IMR-90 (cell line): Measurements from ENCODE around the gene C21orf91. TPM values are rescaled to one million over a fixed set of nuclear protein-coding genes. Genes with fewer than 3 reads are reported as not detected.

ENCODE experiments used
- ATAC-seq: fragments of 200-7000 bp; cut with Tn5 transposase; 2 replicates; pipeline ENCODE4 v1.9.1; 2020; ENCODE audit warnings: low read depth, mild to moderate bottlenecking, moderate library complexity
- BruUV-seq: library from RNA; stranded (reverse); fragments of 400-500 nt; replicated peaks from 2 replicates; lab custom pipeline; 2021; lab: Mats Ljungman, UMichigan
- CTCF ChIA-PET: fragments of 300-600 bp; formaldehyde crosslinking; extraction: SDS; loops from one replicate; lab custom pipeline; 2021; ENCODE audit warnings: antibody characterized with exemption; lab: Yijun Ruan, JAX
- POLR2A ChIA-PET: fragments of 300-600 bp; sonication (Branson Sonifier 250); formaldehyde crosslinking; loops from one replicate; lab custom pipeline; 2022; ENCODE audit warnings: antibody characterized with exemption; ENCODE audit not compliant: unreplicated experiment; lab: Charles Lee
- DNase-seq: peaks from one replicate; pipeline ENCODE4 v3.0.0; 2013
- H2AFZ ChIP-seq: replicated peaks from 2 replicates; pipeline ENCODE3; 2013; ENCODE audit warnings: low read length, mild to moderate bottlenecking; ENCODE audit not compliant: poor library complexity
- H2AK5ac ChIP-seq: 2 replicates; pipeline ENCODE4 v1.6.1; 2013; ENCODE audit warnings: low read depth, low read length, inconsistent platforms
- H2AK9ac ChIP-seq: replicated peaks from 2 replicates; pipeline ENCODE3; 2013; ENCODE audit warnings: mild to moderate bottlenecking, low read depth, low read length, moderate library complexity; ENCODE audit not compliant: poor library complexity
- H2BK120ac ChIP-seq: 2 replicates; pipeline ENCODE4 v1.6.1; 2013; ENCODE audit warnings: low read depth, low read length, inconsistent platforms
- H2BK15ac ChIP-seq: 3 replicates; pipeline ENCODE4 v1.6.1; 2013; ENCODE audit warnings: low read depth, low read length, inconsistent platforms
- H2BK20ac ChIP-seq: 2 replicates; pipeline ENCODE4 v1.6.1; 2013; ENCODE audit warnings: low read depth, mild to moderate bottlenecking, inconsistent platforms, low read length, moderate library complexity
- H2BK5ac ChIP-seq: 2 replicates; pipeline ENCODE4 v1.6.1; 2013; ENCODE audit warnings: mild to moderate bottlenecking, low read depth, low read length, inconsistent platforms; ENCODE audit not compliant: poor library complexity, severe bottlenecking
- H3K14ac ChIP-seq: replicated peaks from 2 replicates; pipeline ENCODE4 v1.6.1; 2013; ENCODE audit warnings: low read depth, low read length, inconsistent platforms
- H3K18ac ChIP-seq: 2 replicates; pipeline ENCODE4 v1.6.1; 2013; ENCODE audit warnings: low read depth, low read length, control low read depth
- H3K23ac ChIP-seq: 2 replicates; pipeline ENCODE4 v1.6.1; 2013; ENCODE audit warnings: low read depth, low read length, inconsistent platforms
- H3K27ac ChIP-seq: 2 replicates; pipeline ENCODE4 v1.5.1; 2013; ENCODE audit warnings: mild to moderate bottlenecking, control low read depth, low read length; ENCODE audit not compliant: insufficient read depth
- H3K27me3 ChIP-seq: 2 replicates; pipeline ENCODE4 v1.6.1; 2013; ENCODE audit warnings: low read length; ENCODE audit not compliant: control insufficient read depth, insufficient read depth
- H3K36me3 ChIP-seq: 2 replicates; pipeline ENCODE4 v1.6.1; 2013; ENCODE audit warnings: low read length, mixed read lengths; ENCODE audit not compliant: control insufficient read depth, insufficient read depth
- H3K4ac ChIP-seq: 2 replicates; pipeline ENCODE4 v1.6.1; 2013; ENCODE audit warnings: low read depth, low read length, inconsistent platforms
- H3K4me1 ChIP-seq: 2 replicates; pipeline ENCODE4 v1.6.1; 2013; ENCODE audit warnings: low read length, mixed read lengths; ENCODE audit not compliant: control insufficient read depth, insufficient read depth
- H3K4me2 ChIP-seq: 2 replicates; pipeline ENCODE4 v1.6.1; 2013; ENCODE audit warnings: low read depth, mild to moderate bottlenecking, control low read depth, low read length, moderate library complexity
- H3K4me3 ChIP-seq: 2 replicates; pipeline ENCODE4 v1.5.1; 2013; ENCODE audit warnings: low read depth, mild to moderate bottlenecking, control low read depth, low read length, moderate library complexity; ENCODE audit not compliant: insufficient read depth
- H3K56ac ChIP-seq: 2 replicates; pipeline ENCODE4 v1.6.1; 2013; ENCODE audit warnings: low read length, inconsistent platforms; ENCODE audit not compliant: insufficient read depth; ENCODE audit errors: extremely low read depth
- H3K79me1 ChIP-seq, 2 experiments: 2 replicates each; pipeline ENCODE4 v1.6.1; 2013; ENCODE audit warnings: low read length in 2 of 2, inconsistent platforms in 1 of 2, low read depth in 1 of 2
- H3K9ac ChIP-seq: 2 replicates; pipeline ENCODE4 v1.6.1; 2013; ENCODE audit warnings: low read depth, low read length, control low read depth
- H3K9me1 ChIP-seq: 2 replicates; pipeline ENCODE4 v1.6.1; 2013; ENCODE audit warnings: low read length, inconsistent platforms; ENCODE audit not compliant: insufficient read depth
- H3K9me3 ChIP-seq: 2 replicates; pipeline ENCODE4 v1.6.1; 2013; ENCODE audit warnings: low read length; ENCODE audit not compliant: control insufficient read depth, insufficient read depth
- H4K20me1 ChIP-seq: 2 replicates; pipeline ENCODE4 v1.6.1; 2013; ENCODE audit warnings: low read length, inconsistent platforms; ENCODE audit not compliant: insufficient read depth
- H4K5ac ChIP-seq: 2 replicates; pipeline ENCODE4 v1.6.1; 2013; ENCODE audit warnings: mild to moderate bottlenecking, low read depth, low read length, control low read depth
- H4K8ac ChIP-seq, 2 experiments: 2 replicates each; pipeline ENCODE4 v1.6.1; 2013; ENCODE audit warnings: low read depth in 2 of 2, low read length in 2 of 2, control low read depth in 1 of 2, inconsistent platforms in 1 of 2
- H4K91ac ChIP-seq: 2 replicates; pipeline ENCODE4 v1.6.1; 2013; ENCODE audit warnings: low read depth, low read length, inconsistent platforms; ENCODE audit not compliant: insufficient read depth
- BHLHE40 ChIP-seq: fragments of 150-350 bp; IDR thresholded peaks from 2 replicates; pipeline ENCODE4 v1.6.1; 2016; ENCODE audit warnings: mild to moderate bottlenecking, low read depth, low read length
- CEBPB ChIP-seq: IDR thresholded peaks from 2 replicates; pipeline ENCODE4 v1.6.1; 2012; ENCODE audit warnings: low read depth, low read length, improper control_type of control experiment
- CHD1 ChIP-seq: IDR thresholded peaks from 2 replicates; pipeline ENCODE4 v1.6.1; 2012; ENCODE audit warnings: low read depth, low read length, improper control_type of control experiment
- ELK1 ChIP-seq: fragments of 150-350 bp; IDR thresholded peaks from 2 replicates; pipeline ENCODE4 v1.6.1; 2016; ENCODE audit warnings: low read depth, mild to moderate bottlenecking, low read length, moderate library complexity, borderline replicate concordance
- FOS ChIP-seq: fragments of 150-350 bp; IDR thresholded peaks from 2 replicates; pipeline ENCODE4 v1.6.1; 2016; ENCODE audit warnings: low read depth, low read length
- MAFK ChIP-seq: IDR thresholded peaks from 2 replicates; pipeline ENCODE4 v1.6.1; 2012; ENCODE audit warnings: low read depth, low read length, improper control_type of control experiment
- MAZ ChIP-seq: IDR thresholded peaks from 2 replicates; pipeline ENCODE4 v1.6.1; 2012; ENCODE audit warnings: low read depth, mild to moderate bottlenecking, low read length, improper control_type of control experiment, moderate library complexity, borderline replicate concordance
- MXI1 ChIP-seq: IDR thresholded peaks from 2 replicates; pipeline ENCODE4 v1.6.1; 2012; ENCODE audit warnings: low read depth, mild to moderate bottlenecking, low read length, moderate library complexity, borderline replicate concordance
- NFE2L2 ChIP-seq: fragments of 150-350 bp; IDR thresholded peaks from 2 replicates; pipeline ENCODE4 v1.6.1; 2016; ENCODE audit warnings: low read depth, mild to moderate bottlenecking, low read length
- POLR2A ChIP-seq: IDR thresholded peaks from 2 replicates; pipeline ENCODE4 v1.6.1; 2012; ENCODE audit warnings: mild to moderate bottlenecking, low read depth, low read length
- RAD21 ChIP-seq: IDR thresholded peaks from 2 replicates; pipeline ENCODE4 v1.6.1; 2012; ENCODE audit warnings: low read length, improper control_type of control experiment
- RCOR1 ChIP-seq: IDR thresholded peaks from 2 replicates; pipeline ENCODE4 v1.6.1; 2012; ENCODE audit warnings: mild to moderate bottlenecking, low read length, improper control_type of control experiment; ENCODE audit not compliant: insufficient replicate concordance
- RFX5 ChIP-seq: IDR thresholded peaks from 2 replicates; pipeline ENCODE4 v1.8.0; 2012; ENCODE audit warnings: low read depth, mild to moderate bottlenecking, low read length, moderate library complexity
- SMC3 ChIP-seq: fragments of 150-350 bp; IDR thresholded peaks from 2 replicates; pipeline ENCODE4 v1.6.1; 2016; ENCODE audit warnings: low read depth, mild to moderate bottlenecking, antibody characterized with exemption, low read length, moderate library complexity
- USF2 ChIP-seq: fragments of 150-350 bp; IDR thresholded peaks from 2 replicates; pipeline ENCODE4 v1.6.1; 2017; ENCODE audit warnings: mild to moderate bottlenecking, antibody characterized with exemption, low read length, low read depth
- WGBS, 2 experiments: methylation state at CpG; one replicate each; pipeline versions ENCODE4 v1.1.5 to v1.1.7; 2013; ENCODE audit warnings: missing lambda C conversion rate in 2 of 2; ENCODE audit not compliant: insufficient read length in 1 of 2; ENCODE audit errors: extremely low coverage in 2 of 2; 5-methylcytosine and 5-hydroxymethylcytosine counted together
- dilution Hi-C: fragments of 300-500 bp; cut with HindIII; formaldehyde crosslinking; loops from one replicate; pipeline ENCODE4 v1.14.3; 2018; ENCODE audit warnings: low sequenced_read_pairs; ENCODE audit not compliant: unreplicated experiment
- in situ Hi-C: fragments of 300-500 bp; cut with MboI; formaldehyde crosslinking; loops from 3 replicates; pipeline ENCODE4 v1.14.3; 2019; ENCODE audit warnings: low sequenced_read_pairs, inconsistent platforms, mixed read lengths
- intact Hi-C: fragments of 100-400 bp; cut with micrococcal nuclease; formaldehyde crosslinking; loops from 2 replicates; pipeline ENCODE4 v1.10.0; 2022
- polyA plus RNA-seq, 3 experiments: library from polyadenylated mRNA; depleted of rRNA; stranded (reverse); fragments of >200 nt; gene quantifications; 2 replicates each; pipeline ENCODE4 v1.2.3, GENCODE V29; 2012; ENCODE audit warnings: low replicate concordance in 1 of 3
- total RNA-seq: library from RNA; depleted of rRNA; stranded (reverse); fragments of >200 nt; gene quantifications from 2 replicates; pipeline ENCODE4 v1.2.3, GENCODE V29; 2012

C21orf91 gene
- total and polyA plus RNA-seq, 2 of the 4 experiments (the other 2 are of a cell fraction), result 3.7 to 9.3 TPM

- Histone ChIP-seq H3K4me3 (no peak overlapping the region), H3K79me1 (no peaks in the 10 kb centered on the region), H4K20me1 (no peaks in the 10 kb centered on the region), H4K8ac (no peak overlapping the region), H2BK20ac (no peak overlapping the region), H3K4me2 (no peak overlapping the region), H3K14ac (no peak overlapping the region), H3K4ac (no peak overlapping the region), H2AK9ac (no peak overlapping the region), H3K27ac (no peak overlapping the region), H2AK5ac (no peak overlapping the region), H2BK120ac (no peak overlapping the region), H3K9me3 (no peaks in the 10 kb centered on the region), H4K91ac (no peak overlapping the region), H3K56ac (no peak overlapping the region), H3K18ac (no peak overlapping the region), H3K9me1 (no peaks in the 10 kb centered on the region), H3K4me1 (no peaks in the 10 kb centered on the region), H3K27me3 (no peaks in the 10 kb centered on the region), H2BK15ac (no peak overlapping the region), H3K9ac (no peak overlapping the region), H3K23ac (no peak overlapping the region), H3K36me3 (no peaks in the 10 kb centered on the region), H2AFZ (no peak overlapping the region), H2BK5ac (no peak overlapping the region), H4K5ac (no peak overlapping the region)
- WGBS, 2 experiments, result no CpG with 5 or more reads among the region's 3 CpGs
- dilution Hi-C loops, result no loop called here
- no peak for ATAC-seq
- DNase-seq, result no peak
- intact Hi-C loops, result no loop called here
- BruUV-seq, result no TSS peak
- ChIA-PET CTCF (interaction anchor here (0.6 kb wide), 1 partner anchor 1916 kb away, joined by 5 read pairs; no protein-coding TSS in a partner anchor), POLR2A (no interaction called here)
- in situ Hi-C loops, result no loop called here
- TF ChIP-seq USF2 (no peak), NFE2L2 (no peak), MAZ (no peak), RAD21 (no peak), POLR2A (no peak), SMC3 (no peak), CHD1 (no peak), MAFK (no peak), BHLHE40 (no peak), RCOR1 (no peak), ELK1 (no peak), MXI1 (no peak), CEBPB (no peak), RFX5 (no peak), FOS (no peak)
Observed at GRCh38 chr21:17769447-17769845, 49.7 kb downstream of the C21orf91 start.
